A673 (cell line): ENCODE data around the gene GBX1.

Experiments
- EZH2 ChIP-seq: fragments of 200-600 bp; sonication (generic); IDR thresholded peaks from 2 replicates; pipeline ENCODE4 v1.6.1; 2017; ENCODE audit warnings: borderline replicate concordance, low read depth, mild to moderate bottlenecking, mixed read lengths, antibody characterized with exemption, low read length; ENCODE audit not compliant: poor library complexity, severe bottlenecking
- TF ChIP-seq, protein P1 (sequence below): fragments of 300-800, 200-600 bp; sonication (generic); conservative IDR thresholded peaks from 2 replicates; pipeline ENCODE4 v1.5.1; 2017; ENCODE audit warnings: low read depth, mild to moderate bottlenecking, antibody characterized with exemption, low read length, moderate library complexity, mixed read lengths

DNA sequence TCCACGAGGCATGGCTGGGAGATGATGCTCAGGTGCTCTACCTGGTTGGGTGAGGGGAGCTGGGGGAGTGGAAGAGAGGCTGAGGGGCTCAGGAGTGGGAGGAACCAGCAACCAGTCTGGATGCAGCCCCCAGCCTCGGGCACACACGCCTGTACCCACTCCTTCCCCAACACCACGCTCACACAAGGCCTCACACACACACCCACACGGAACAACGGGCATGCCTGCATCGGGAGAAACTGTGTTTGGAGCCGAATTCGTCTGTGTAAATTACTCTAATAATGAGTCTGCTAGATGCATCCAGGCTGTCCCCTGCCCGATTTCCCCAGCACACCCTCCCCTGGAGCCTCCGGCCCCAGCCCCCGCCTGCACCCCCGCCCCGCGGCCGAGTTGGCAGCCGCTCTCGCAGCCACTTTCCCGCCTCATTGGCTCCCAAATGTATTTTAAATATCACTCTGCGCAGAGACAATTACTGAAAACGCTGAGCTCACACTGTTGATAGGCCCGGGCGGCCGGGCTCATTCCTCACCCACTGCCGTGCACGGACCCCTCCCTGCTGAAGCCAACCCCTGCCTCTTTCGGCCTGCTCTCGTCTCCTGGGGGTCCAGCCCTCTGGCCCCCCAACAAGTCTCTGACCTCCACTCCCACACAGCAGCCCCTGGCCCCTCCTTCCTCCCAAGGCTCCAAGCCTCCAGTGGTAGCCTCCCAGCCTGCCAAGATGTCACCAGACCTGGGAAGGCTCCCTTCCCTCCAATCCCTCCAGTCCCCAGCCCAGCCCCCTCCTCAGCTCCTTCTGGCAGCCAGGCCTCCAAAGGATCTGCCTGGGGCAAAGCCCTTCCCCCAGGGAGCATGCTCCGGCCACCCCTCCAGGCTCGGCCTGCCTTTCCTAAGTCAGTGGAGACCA, 31.7 kb upstream of the GBX1 start:
- TF ChIP-seq, protein P1, sequence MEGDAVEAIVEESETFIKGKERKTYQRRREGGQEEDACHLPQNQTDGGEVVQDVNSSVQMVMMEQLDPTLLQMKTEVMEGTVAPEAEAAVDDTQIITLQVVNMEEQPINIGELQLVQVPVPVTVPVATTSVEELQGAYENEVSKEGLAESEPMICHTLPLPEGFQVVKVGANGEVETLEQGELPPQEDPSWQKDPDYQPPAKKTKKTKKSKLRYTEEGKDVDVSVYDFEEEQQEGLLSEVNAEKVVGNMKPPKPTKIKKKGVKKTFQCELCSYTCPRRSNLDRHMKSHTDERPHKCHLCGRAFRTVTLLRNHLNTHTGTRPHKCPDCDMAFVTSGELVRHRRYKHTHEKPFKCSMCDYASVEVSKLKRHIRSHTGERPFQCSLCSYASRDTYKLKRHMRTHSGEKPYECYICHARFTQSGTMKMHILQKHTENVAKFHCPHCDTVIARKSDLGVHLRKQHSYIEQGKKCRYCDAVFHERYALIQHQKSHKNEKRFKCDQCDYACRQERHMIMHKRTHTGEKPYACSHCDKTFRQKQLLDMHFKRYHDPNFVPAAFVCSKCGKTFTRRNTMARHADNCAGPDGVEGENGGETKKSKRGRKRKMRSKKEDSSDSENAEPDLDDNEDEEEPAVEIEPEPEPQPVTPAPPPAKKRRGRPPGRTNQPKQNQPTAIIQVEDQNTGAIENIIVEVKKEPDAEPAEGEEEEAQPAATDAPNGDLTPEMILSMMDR: no peak
- no peak for TF ChIP-seq EZH2
